ENCODE data around the gene VSTM2B. TPM values are rescaled to one million over a fixed set of nuclear protein-coding genes. Genes with fewer than 3 reads are reported as not detected.

Gene VSTM2B
- total RNA-seq, 2 experiments from 2014 or later, result not detected

GRCh38 chr19:29520390-29520789 lies 5.4 kb upstream of the VSTM2B start:
- CTCF ChIA-PET (ENCODE audit: unreplicated experiment), result no interaction called here
- Histone ChIP-seq H3K36me3 (ENCODE audit: insufficient read depth, low read length) (no peaks in the 10 kb centered on the region), H3K4me3 (ENCODE audit: low read depth, low read length, poor library complexity, severe bottlenecking) (no peak overlapping the region), H4K20me1 (ENCODE audit: insufficient read depth, low read length) (no peaks in the 10 kb centered on the region), H3K4me1 (ENCODE audit: insufficient read depth, low read length, poor library complexity, severe bottlenecking) (no peaks in the 10 kb centered on the region), H3K9me3 (ENCODE audit: low read length) (no peaks in the 10 kb centered on the region), H2AFZ (ENCODE audit: low read length) (no peak overlapping the region), H3K9me2 (ENCODE audit: insufficient read depth, low read length) (no peaks in the 10 kb centered on the region), H3K4me2 (ENCODE audit: low read length) (no peak overlapping the region), H3K79me2 (ENCODE audit: insufficient read depth, low read depth, low read length) (no peaks in the 10 kb centered on the region), H3K27ac (ENCODE audit: low read depth, low read length, poor library complexity, severe bottlenecking) (no peak overlapping the region)
- TF ChIP-seq EZH2phosphoT487 (IDR thresholded peaks at IDR 0.05; ENCODE audit: borderline replicate concordance, low read depth, low read length), result no peak
- POLR2A ChIA-PET, result no interaction called here
- DNase-seq (ENCODE audit: low spot score), result no peak
- intact Hi-C loops (cut with micrococcal nuclease; ENCODE audit: unreplicated experiment), result no loop called here
- BruUV-seq (replicated peaks), result no TSS peak

- Histone ChIP-seq H3K27ac (ENCODE audit: low read depth, low read length, poor library complexity, severe bottlenecking) (no peak overlapping the region), H3K9me2 (ENCODE audit: insufficient read depth, low read length) (no peaks in the 10 kb centered on the region), H3K79me2 (ENCODE audit: insufficient read depth, low read depth, low read length) (no peaks in the 10 kb centered on the region), H3K36me3 (ENCODE audit: insufficient read depth, low read length) (no peaks in the 10 kb centered on the region), H3K4me3 (ENCODE audit: low read depth, low read length, poor library complexity, severe bottlenecking) (no peak overlapping the region), H3K4me1 (ENCODE audit: insufficient read depth, low read length, poor library complexity, severe bottlenecking) (no peaks in the 10 kb centered on the region), H2AFZ (ENCODE audit: low read length) (no peak overlapping the region), H4K20me1 (ENCODE audit: insufficient read depth, low read length) (no peaks in the 10 kb centered on the region), H3K4me2 (ENCODE audit: low read length) (no peak overlapping the region), H3K9me3 (ENCODE audit: low read length) (no peaks in the 10 kb centered on the region)
- no peak for DNase-seq (ENCODE audit: low spot score)
- intact Hi-C loops (cut with micrococcal nuclease; ENCODE audit: unreplicated experiment), result no loop called here
- CTCF ChIA-PET (ENCODE audit: unreplicated experiment), result no interaction called here
- no peak for TF ChIP-seq CTCF (conservative IDR thresholded peaks at IDR 0.05; ENCODE audit: low read length)
- no peak for TF ChIP-seq EZH2phosphoT487 (IDR thresholded peaks at IDR 0.05; ENCODE audit: borderline replicate concordance, low read depth, low read length)
- BruUV-seq (replicated peaks), result no TSS peak
- POLR2A ChIA-PET, result no interaction called here
Observed at GRCh38 chr19:29521291-29522075, 4.3 kb upstream of the VSTM2B start.

- CTCF ChIA-PET (ENCODE audit: unreplicated experiment), result interaction anchor here (1.0 kb wide), 1 partner anchor 10 kb away, joined by 3 read pairs; no protein-coding TSS in a partner anchor
- no peak for TF ChIP-seq CTCF (conservative IDR thresholded peaks at IDR 0.05; ENCODE audit: low read length)
- no peak for TF ChIP-seq EZH2phosphoT487 (IDR thresholded peaks at IDR 0.05; ENCODE audit: borderline replicate concordance, low read depth, low read length)
- no TSS peak for BruUV-seq (replicated peaks)
Observed at GRCh38 chr19:29523568-29523967, 2.2 kb upstream of the VSTM2B start.

More at GRCh38 chr19:29523568-29523967, 2.2 kb upstream of the VSTM2B start:
- no peaks in the 10 kb centered on the region for H3K4me1 ChIP-seq (ENCODE audit: insufficient read depth, low read length, poor library complexity, severe bottlenecking)
- intact Hi-C loops (cut with micrococcal nuclease; ENCODE audit: unreplicated experiment), result no loop called here
- no peaks in the 10 kb centered on the region for H3K9me2 ChIP-seq (ENCODE audit: insufficient read depth, low read length)
- no peak for DNase-seq (ENCODE audit: low spot score)
- H3K27ac ChIP-seq (ENCODE audit: low read depth, low read length, poor library complexity, severe bottlenecking), result no peak overlapping the region
- no peaks in the 10 kb centered on the region for H3K9me3 ChIP-seq (ENCODE audit: low read length)
- POLR2A ChIA-PET, result interaction anchor here (0.8 kb wide), 1 partner anchor 10 kb away, joined by 3 read pairs; no protein-coding TSS in a partner anchor
- H4K20me1 ChIP-seq (ENCODE audit: insufficient read depth, low read length), result no peaks in the 10 kb centered on the region
- H2AFZ ChIP-seq (ENCODE audit: low read length), result no peak overlapping the region
- no peak overlapping the region for H3K4me3 ChIP-seq (ENCODE audit: low read depth, low read length, poor library complexity, severe bottlenecking)
- no peaks in the 10 kb centered on the region for H3K36me3 ChIP-seq (ENCODE audit: insufficient read depth, low read length)
- no peaks in the 10 kb centered on the region for H3K79me2 ChIP-seq (ENCODE audit: insufficient read depth, low read depth, low read length)
- H3K4me2 ChIP-seq (ENCODE audit: low read length), result no peak overlapping the region

Measured in OCI-LY7 (cell line).